ENCODE results near the gene MON1A. TPM values are rescaled to one million over a fixed set of nuclear protein-coding genes. Genes with fewer than 3 reads are reported as not detected.

MON1A gene
- total and polyA plus RNA-seq, 10 of the 15 experiments (the other 5 are each of a cell fraction or from before 2014, with no cell fraction given): 1.3 to 10.5 (median 7.7) TPM

GRCh38 chr3:49873623-49874022 is 56.0 kb downstream of the MON1A start:
- H3K9ac ChIP-seq (ENCODE audit: control insufficient read depth, insufficient read depth, low read length): no peak overlapping the region
- SMC1A ChIA-PET (ENCODE audit: uncharacterized antibody, unreplicated experiment): no interaction called here
- no peaks in the 10 kb centered on the region for H3K36me3 ChIP-seq (ENCODE audit: control insufficient read depth in 2 of 2, insufficient read depth in 2 of 2, low read length in 1 of 2)
- no peak for DNase-seq (ENCODE audit: low read depth, low spot score)
- TF ChIP-seq POU2F2 (IDR thresholded peaks at IDR 0.05; ENCODE audit: borderline replicate concordance, low read depth, low read length) (no peak), POLR2A (IDR thresholded peaks at IDR 0.05; ENCODE audit: low read depth, low read length) (no peak), KDM1A (IDR thresholded peaks at IDR 0.05; ENCODE audit: borderline replicate concordance) (no peak), STAT3 (IDR thresholded peaks at IDR 0.05; ENCODE audit: low read depth, low read length) (no peak), SREBF2 (IDR thresholded peaks at IDR 0.05; ENCODE audit: low read length) (no peak), RFX5 (IDR thresholded peaks at IDR 0.05; ENCODE audit: low read depth, low read length) (no peak), SPI1 (IDR thresholded peaks at IDR 0.05; ENCODE audit: borderline replicate concordance, insufficient read depth, low read depth, low read length) (no peak), MXI1 (IDR thresholded peaks at IDR 0.05; ENCODE audit: low read depth, low read length) (no peak), CREB1 (IDR thresholded peaks at IDR 0.05; ENCODE audit: low read depth) (no peak), HSF1 (IDR thresholded peaks at IDR 0.05; ENCODE audit: low read depth, low read length) (no peak)
- TF ChIP-seq, protein P1, sequence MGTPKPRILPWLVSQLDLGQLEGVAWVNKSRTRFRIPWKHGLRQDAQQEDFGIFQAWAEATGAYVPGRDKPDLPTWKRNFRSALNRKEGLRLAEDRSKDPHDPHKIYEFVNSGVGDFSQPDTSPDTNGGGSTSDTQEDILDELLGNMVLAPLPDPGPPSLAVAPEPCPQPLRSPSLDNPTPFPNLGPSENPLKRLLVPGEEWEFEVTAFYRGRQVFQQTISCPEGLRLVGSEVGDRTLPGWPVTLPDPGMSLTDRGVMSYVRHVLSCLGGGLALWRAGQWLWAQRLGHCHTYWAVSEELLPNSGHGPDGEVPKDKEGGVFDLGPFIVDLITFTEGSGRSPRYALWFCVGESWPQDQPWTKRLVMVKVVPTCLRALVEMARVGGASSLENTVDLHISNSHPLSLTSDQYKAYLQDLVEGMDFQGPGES (IDR thresholded peaks at IDR 0.05): no peak
- no peak overlapping the region for H3K4me2 ChIP-seq (ENCODE audit: control insufficient read depth, insufficient read depth)
- H3K4me3 ChIP-seq: no peak overlapping the region
- in situ Hi-C loops (cut with MboI) (no loop called here), intact Hi-C loops (cut with micrococcal nuclease; ENCODE audit: unreplicated experiment) (no loop called here)
- no peak for ATAC-seq
- H3K4me1 ChIP-seq (ENCODE audit: control insufficient read depth, insufficient read depth, low read length): no peaks in the 10 kb centered on the region
- peaks cover 2 to 5% of the 10 kb centered on the region in 2 experiments; a peak in 3 of 4 replicates for H3K27me3 ChIP-seq (replicated peaks in 1 of 2; ENCODE audit: control insufficient read depth in 2 of 2, insufficient read depth in 2 of 2, low read length in 1 of 2)
- CTCF ChIA-PET: no interaction called here
- no peak overlapping the region for H2AFZ ChIP-seq (ENCODE audit: control insufficient read depth, low read depth, low read length)
- 40% methylated on average over 8 of the region's 8 CpGs for WGBS (ENCODE audit: insufficient coverage, insufficient replicate concordance, low lambda C conversion rate, missing lambda C conversion rate)
- no peak overlapping the region for H3K27ac ChIP-seq (ENCODE audit: control insufficient read depth, insufficient read depth)
- H3K9me3 ChIP-seq (replicated peaks; ENCODE audit: control insufficient read depth, insufficient read depth, low read length): no peaks in the 10 kb centered on the region
- POLR2A ChIA-PET: no interaction called here
- no peak for FAIRE-seq
- BruUV-seq (replicated peaks): no TSS peak
- RAD21 ChIA-PET (ENCODE audit: unreplicated experiment): no interaction called here
- no peaks in the 10 kb centered on the region for H3K79me2 ChIP-seq (ENCODE audit: control insufficient read depth, insufficient read depth, low read length)
- no peaks in the 10 kb centered on the region for H4K20me1 ChIP-seq (ENCODE audit: control insufficient read depth, insufficient read depth)
